ENCODE data around the gene PDE6B. TPM values are rescaled to one million over a fixed set of nuclear protein-coding genes. Genes with fewer than 3 reads are reported as not detected.

PDE6B gene
- not detected in 5 replicates for total RNA-seq (2022; extraction: Qiagen RNA extraction)

GRCh38 chr4:624705-625590 lies at the start of gene PDE6B:
TSS of gene PDE6B (plus strand) at chr4:625573. CDS start at chr4:625627, 54 bp downstream.

DNA sequence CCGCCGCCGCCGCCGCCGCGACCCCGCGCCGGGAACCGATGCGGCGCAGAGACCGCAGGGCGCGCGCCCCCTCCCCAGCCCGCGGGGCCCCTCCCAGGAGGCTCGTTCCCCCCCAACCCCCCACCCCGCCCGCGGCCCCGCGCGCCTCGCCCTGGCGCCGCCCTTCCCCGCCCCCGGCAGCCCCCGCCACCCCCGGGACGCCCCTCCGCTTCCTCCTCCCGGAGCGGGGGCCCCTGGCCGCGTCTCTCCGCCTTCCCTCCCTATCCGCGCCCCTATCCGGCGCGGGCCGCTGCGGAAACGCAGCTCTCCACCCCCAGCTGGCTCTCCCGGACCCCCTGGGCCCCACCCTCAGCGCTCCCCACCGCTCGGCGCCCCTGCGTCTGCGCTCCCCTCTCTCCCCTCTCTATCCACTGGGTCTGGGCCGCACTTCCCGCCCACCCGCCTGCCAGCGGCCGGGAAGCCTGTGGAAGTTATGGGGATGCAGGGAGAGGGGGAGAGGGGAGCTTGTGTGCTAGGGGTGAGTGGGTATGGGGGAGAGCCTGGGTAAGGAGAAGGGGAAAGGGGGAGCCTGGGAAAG lies 49.0 kb upstream of the PDE6B start, which contains the start of gene TMEM271:
TMEM271 (minus strand) TSS at position 51 of the 577 bp plus-strand sequence. CDS start 233 bp downstream, outside the sequence.

GRCh38 chr4:674172-675035 lies 49.0 kb downstream of the PDE6B start, which contains the start of the genes ATP5ME and MYL5:
TSS of gene ATP5ME (minus strand) at chr4:674276. CDS start at chr4:674247, 29 bp downstream.
TSS of gene MYL5 (plus strand) at chr4:674542. CDS start at chr4:678027, 3,485 bp downstream.

GRCh38 chr4:688854-689681 lies 63.7 kb downstream of the PDE6B start, which contains the start of gene SLC49A3:
TSS of gene SLC49A3 (minus strand) at chr4:689151. CDS start at chr4:689127, 24 bp downstream.

DNA sequence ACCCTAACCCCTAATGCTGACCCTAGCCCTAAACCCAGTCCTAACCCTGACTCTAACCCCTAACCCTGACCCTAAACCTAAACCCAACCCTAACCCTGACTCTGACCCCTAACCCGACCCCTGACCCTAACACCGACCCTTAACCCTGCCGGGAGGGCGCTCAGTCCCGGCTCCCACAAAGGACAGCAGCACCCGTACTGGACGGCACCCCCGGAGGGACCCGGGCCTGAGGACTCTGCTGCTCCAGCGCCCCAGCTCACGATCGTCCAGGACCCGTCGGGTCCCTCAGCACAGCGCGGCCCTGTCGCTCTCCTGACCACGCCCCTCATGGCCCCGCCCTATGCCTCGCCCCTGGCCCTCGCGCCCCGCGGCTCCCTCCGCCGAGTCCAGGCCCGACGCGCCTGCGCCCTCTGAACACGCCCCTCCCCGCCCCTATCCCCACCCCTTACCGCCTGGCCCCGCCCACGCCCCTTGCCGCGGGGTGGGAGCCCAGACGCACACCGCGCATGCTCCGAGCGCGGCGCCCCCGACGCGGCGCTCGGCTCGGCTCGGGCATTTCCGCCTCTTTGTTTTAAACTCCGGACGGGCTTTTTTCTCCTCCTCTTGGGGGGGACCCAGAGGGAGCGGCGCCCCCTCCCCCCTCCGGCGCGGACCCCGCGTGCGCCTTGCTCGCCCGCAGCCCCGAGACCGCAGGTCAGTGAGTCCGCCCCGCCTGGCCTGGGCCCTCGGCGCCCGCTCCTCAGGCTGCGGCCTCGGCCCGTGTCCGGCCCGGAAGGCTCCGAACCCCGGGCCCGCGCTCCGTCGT lies 80.1 kb downstream of the PDE6B start, which contains the start of gene PCGF3:
PCGF3 (plus strand) TSS at position 555 of the 805 bp plus-strand sequence. CDS start 27,849 bp downstream, outside the sequence.

Other genes with a start within 250 kb of the PDE6B start
- 12.7 to 20.9 TPM (median 13.9 TPM) in 5 replicates for gene ZNF721, start 126.4 kb upstream of the PDE6B start, total RNA-seq (2022; extraction: Qiagen RNA extraction)
- gene PIGG, start 126.4 kb upstream of the PDE6B start, total RNA-seq (2022; extraction: Qiagen RNA extraction): 19.0 to 24.5 TPM (median 23.4 TPM) in 5 replicates
- not detected in 5 replicates for gene TMEM271, start 49.3 kb upstream of the PDE6B start, total RNA-seq (2022; extraction: Qiagen RNA extraction)
- gene ATP5ME, start 48.7 kb downstream of the PDE6B start, total RNA-seq (2022; extraction: Qiagen RNA extraction): 356 to 387 TPM (median 381 TPM) in 5 replicates
- gene MYL5, start 49.0 kb downstream of the PDE6B start, total RNA-seq (2022; extraction: Qiagen RNA extraction): 8.7 to 14.1 TPM (median 12.8 TPM) in 5 replicates
- gene SLC49A3, start 63.6 kb downstream of the PDE6B start, total RNA-seq (2022; extraction: Qiagen RNA extraction): 0.13 to 0.31 TPM (median 0.18 TPM) in 5 replicates
- 15.3 to 21.6 TPM (median 20.1 TPM) in 5 replicates for gene PCGF3, start 80.3 kb downstream of the PDE6B start, total RNA-seq (2022; extraction: Qiagen RNA extraction)
- gene CPLX1, start 200.6 kb downstream of the PDE6B start, total RNA-seq (2022; extraction: Qiagen RNA extraction): 0.51 to 0.70 TPM (median 0.64 TPM) in 5 replicates

Data from A549 treated with AZD2906 at 1 μM for 4 hours (cell line).